Breast epithelium (tissue), 3 donors: Measurements from ENCODE around the gene PARVB.

Experiments
- POLR2AphosphoS5 ChIP-seq, 3 donors: sonication (generic); formaldehyde crosslinking; IDR thresholded peaks; one replicate each; pipeline ENCODE4 v1.6.1; 2017; ENCODE audit warnings: antibody characterized with exemption in 3 of 3
- TF ChIP-seq, protein P1 (sequence below), 3 donors: fragments of 450-650 bp; IDR thresholded peaks; one replicate each; pipeline ENCODE4 v1.5.1; 2016 to 2017; ENCODE audit warnings: antibody characterized with exemption in 3 of 3, mild to moderate bottlenecking in 3 of 3, moderate library complexity in 3 of 3

DNA sequence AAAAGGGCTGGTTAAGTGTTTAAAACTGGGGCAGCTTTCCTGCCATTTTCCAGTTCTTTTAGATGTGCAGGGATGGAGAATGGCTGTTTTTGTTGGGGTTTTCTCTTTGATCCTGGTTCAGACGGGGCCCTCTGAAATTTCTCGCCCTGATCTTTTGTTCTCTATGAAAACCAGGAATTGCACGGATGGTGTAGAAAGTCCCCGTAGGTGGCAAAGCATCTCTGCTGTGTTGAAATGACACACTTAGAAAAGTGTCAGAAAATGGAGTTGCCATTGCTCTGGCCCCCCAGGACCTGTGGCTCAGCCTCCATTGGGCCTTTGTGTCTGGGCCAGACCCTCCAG is 63.0 kb downstream of the PARVB start:
- no peak for TF ChIP-seq POLR2AphosphoS5 (IDR thresholded peaks at IDR 0.05)
- TF ChIP-seq, protein P1, sequence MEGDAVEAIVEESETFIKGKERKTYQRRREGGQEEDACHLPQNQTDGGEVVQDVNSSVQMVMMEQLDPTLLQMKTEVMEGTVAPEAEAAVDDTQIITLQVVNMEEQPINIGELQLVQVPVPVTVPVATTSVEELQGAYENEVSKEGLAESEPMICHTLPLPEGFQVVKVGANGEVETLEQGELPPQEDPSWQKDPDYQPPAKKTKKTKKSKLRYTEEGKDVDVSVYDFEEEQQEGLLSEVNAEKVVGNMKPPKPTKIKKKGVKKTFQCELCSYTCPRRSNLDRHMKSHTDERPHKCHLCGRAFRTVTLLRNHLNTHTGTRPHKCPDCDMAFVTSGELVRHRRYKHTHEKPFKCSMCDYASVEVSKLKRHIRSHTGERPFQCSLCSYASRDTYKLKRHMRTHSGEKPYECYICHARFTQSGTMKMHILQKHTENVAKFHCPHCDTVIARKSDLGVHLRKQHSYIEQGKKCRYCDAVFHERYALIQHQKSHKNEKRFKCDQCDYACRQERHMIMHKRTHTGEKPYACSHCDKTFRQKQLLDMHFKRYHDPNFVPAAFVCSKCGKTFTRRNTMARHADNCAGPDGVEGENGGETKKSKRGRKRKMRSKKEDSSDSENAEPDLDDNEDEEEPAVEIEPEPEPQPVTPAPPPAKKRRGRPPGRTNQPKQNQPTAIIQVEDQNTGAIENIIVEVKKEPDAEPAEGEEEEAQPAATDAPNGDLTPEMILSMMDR (IDR thresholded peaks at IDR 0.05), result no peak
